Left ventricle myocardium inferior (tissue), 1 donor: Measurements from ENCODE around the gene APOL5. TPM values are rescaled to one million over a fixed set of nuclear protein-coding genes. Genes with fewer than 3 reads are reported as not detected.

ENCODE experiments used
- DNase-seq: peaks from one replicate; pipeline ENCODE4 v3.0.0-alpha.2; 2020
- H3K27ac ChIP-seq: fragments of 200-600 bp; replicated peaks from 2 replicates; pipeline ENCODE4 v1.8.0; 2021
- H3K27me3 ChIP-seq: fragments of 200-600 bp; 2 replicates; pipeline ENCODE4 v1.8.0; 2021; ENCODE audit warnings: low read depth
- H3K36me3 ChIP-seq: fragments of 200-600 bp; 2 replicates; pipeline ENCODE4 v1.8.0; 2021
- H3K4me1 ChIP-seq: fragments of 200-600 bp; 2 replicates; pipeline ENCODE4 v1.8.0; 2021
- H3K4me3 ChIP-seq: fragments of 200-600 bp; 2 replicates; pipeline ENCODE4 v1.8.0; 2021; ENCODE audit warnings: mild to moderate bottlenecking, moderate library complexity
- H3K9me3 ChIP-seq: fragments of 200-600 bp; replicated peaks from 2 replicates; pipeline ENCODE4 v1.8.0; 2021
- CTCF ChIP-seq: fragments of 200-600 bp; IDR thresholded peaks from 2 replicates; pipeline ENCODE4 v1.8.0; 2021; ENCODE audit warnings: antibody characterized with exemption, mild to moderate bottlenecking, borderline replicate concordance
- intact Hi-C: fragments of 100-400 bp; cut with micrococcal nuclease; formaldehyde crosslinking; loops from one replicate; pipeline ENCODE4 v1.11.0; 2022
- total RNA-seq: library from RNA; stranded (reverse); fragmentation: NEBNext Ultra II Directional; extraction: Animal tissue kit (Norgen Biotek cat#: 25700); gene quantifications from one replicate; pipeline ENCODE4 v1.2.1, GENCODE V29; 2021
- donor health status: DM: no; HTN: yes; CAD: no; lungs with severe emphysema.

APOL5 gene
- total RNA-seq, 1 donor from 2014 or later, result not detected

- Histone ChIP-seq H3K4me1 (peaks cover 11% of the 10 kb centered on the region), H3K4me3 (no peak overlapping the region), H3K27me3 (no peaks in the 10 kb centered on the region), H3K27ac (no peak overlapping the region), H3K9me3 (peaks cover 9% of the 10 kb centered on the region), H3K36me3 (no peaks in the 10 kb centered on the region)
- no peak for TF ChIP-seq CTCF
- intact Hi-C loops, result no loop called here
- no peak for DNase-seq
Measured at GRCh38 chr22:35681454-35682052, 36.1 kb upstream of the APOL5 start.

DNA sequence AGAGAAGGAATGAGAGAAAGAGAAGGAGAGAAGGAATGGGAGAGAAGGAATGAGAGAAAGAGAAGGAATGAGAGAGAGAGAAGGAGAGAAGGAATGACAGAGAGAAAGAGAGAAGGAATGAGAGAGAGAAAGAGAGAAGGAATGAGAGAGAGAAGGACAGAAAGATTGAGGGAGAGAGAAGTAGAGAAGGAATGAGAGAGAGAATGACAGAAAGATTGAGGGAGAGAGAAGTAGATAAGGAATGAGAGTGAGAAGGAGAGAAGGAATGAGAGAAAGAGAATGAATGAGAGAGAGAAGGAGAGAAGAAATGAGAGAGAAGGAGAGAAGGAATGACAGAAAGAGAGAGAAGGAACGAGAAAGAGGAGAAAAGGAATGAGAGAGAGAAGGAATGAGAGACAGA, 34.1 kb upstream of the APOL5 start:
- H3K27ac ChIP-seq, result no peak overlapping the region
- TF ChIP-seq CTCF, result no peak
- no peaks in the 10 kb centered on the region for H3K27me3 ChIP-seq

DNA sequence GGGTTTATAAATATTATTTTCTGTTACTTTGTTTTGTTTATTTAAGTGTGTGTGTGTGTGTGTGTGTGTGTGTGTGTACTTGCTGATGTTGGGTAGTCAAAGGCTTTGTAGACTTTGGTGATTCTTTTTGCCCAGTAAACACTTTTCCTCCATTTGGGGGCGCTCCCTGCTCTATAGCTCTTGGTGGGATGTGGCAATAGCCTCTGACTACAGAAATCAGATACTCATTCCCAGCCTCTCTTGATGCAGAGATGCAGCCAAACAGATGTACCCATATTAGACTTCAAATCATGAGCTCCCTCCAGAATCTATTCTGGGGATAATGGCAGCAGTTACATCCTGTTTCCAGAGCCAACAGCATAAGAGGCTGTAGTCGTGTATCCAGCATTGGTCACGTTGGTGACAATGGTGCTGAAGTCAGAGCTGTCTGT, 33.4 kb upstream of the APOL5 start:
- no peak for DNase-seq
- peak overlapping the region; percentile 40 for H3K27ac ChIP-seq

More for the DNA sequence above, 34.1 kb upstream of the APOL5 start:
- Histone ChIP-seq H3K36me3 (no peaks in the 10 kb centered on the region), H3K4me1 (peaks cover 11% of the 10 kb centered on the region), H3K4me3 (no peak overlapping the region), H3K9me3 (peaks cover 9% of the 10 kb centered on the region)
- no peak for DNase-seq
- intact Hi-C loops, result no loop called here

GRCh38 chr22:35684732-35685131, 32.9 kb upstream of the APOL5 start:
- TF ChIP-seq CTCF, result no peak
- Histone ChIP-seq H3K27ac (peak overlapping the region; percentile 40), H3K9me3 (peaks cover 9% of the 10 kb centered on the region), H3K4me3 (no peak overlapping the region), H3K36me3 (no peaks in the 10 kb centered on the region), H3K4me1 (peaks cover 11% of the 10 kb centered on the region), H3K27me3 (no peaks in the 10 kb centered on the region)
- intact Hi-C loops, result no loop called here
- DNase-seq, result no peak

More for the DNA sequence above, 33.4 kb upstream of the APOL5 start:
- intact Hi-C loops, result no loop called here
- no peaks in the 10 kb centered on the region for H3K36me3 ChIP-seq
- H3K27me3 ChIP-seq, result no peaks in the 10 kb centered on the region
- peak; percentile 44 for TF ChIP-seq CTCF
- H3K4me1 ChIP-seq, result peaks cover 11% of the 10 kb centered on the region
- no peak overlapping the region for H3K4me3 ChIP-seq
- H3K9me3 ChIP-seq, result peaks cover 9% of the 10 kb centered on the region

- H3K4me1 ChIP-seq, result peaks cover 11% of the 10 kb centered on the region
- intact Hi-C loops, result no loop called here
- no peak for DNase-seq
- no peaks in the 10 kb centered on the region for H3K36me3 ChIP-seq
- no peaks in the 10 kb centered on the region for H3K27me3 ChIP-seq
- H3K9me3 ChIP-seq, result peaks cover 9% of the 10 kb centered on the region
- TF ChIP-seq CTCF, result no peak
- H3K4me3 ChIP-seq, result no peak overlapping the region
- no peak overlapping the region for H3K27ac ChIP-seq
Measured at GRCh38 chr22:35685731-35686130, 31.9 kb upstream of the APOL5 start.

DNA sequence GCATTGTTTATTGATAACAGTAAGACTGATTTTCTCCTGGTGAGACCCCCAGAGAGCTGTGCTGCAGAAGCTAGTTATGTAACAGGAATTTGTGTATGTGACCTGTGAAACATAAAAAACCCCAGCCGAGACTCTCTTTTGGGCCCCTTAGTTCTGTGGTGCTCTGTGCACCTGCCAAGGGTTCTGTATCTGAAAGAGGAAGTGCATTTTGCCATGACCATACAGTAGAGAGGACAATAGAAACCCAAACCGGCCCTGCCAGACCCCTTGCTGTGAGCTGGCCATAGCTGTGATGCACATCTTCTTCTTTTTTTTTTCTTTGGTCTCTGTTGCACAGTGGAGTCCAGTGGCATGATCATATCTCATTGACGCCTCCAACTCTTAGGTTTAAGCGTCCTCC, 31.4 kb upstream of the APOL5 start:
- Histone ChIP-seq H3K27ac (no peak overlapping the region), H3K4me3 (no peak overlapping the region), H3K36me3 (no peaks in the 10 kb centered on the region), H3K27me3 (no peaks in the 10 kb centered on the region), H3K4me1 (peaks cover 11% of the 10 kb centered on the region), H3K9me3 (peaks cover 7% of the 10 kb centered on the region)
- intact Hi-C loops, result no loop called here
- DNase-seq, result no peak
- TF ChIP-seq CTCF, result no peak
